PC-3 (cell line): Measurements from ENCODE around the gene ETV6. TPM values are rescaled to one million over a fixed set of nuclear protein-coding genes. Genes with fewer than 3 reads are reported as not detected.

Experiments
- ATAC-seq: fragments of 200-7000 bp; cut with Tn5 transposase; 2 replicates; pipeline ENCODE4 v1.9.1; 2020; ENCODE audit warnings: mild to moderate bottlenecking, moderate library complexity
- BruUV-seq: library from RNA; stranded (reverse); fragments of 400-500 nt; replicated peaks from 2 replicates; lab custom pipeline; 2021; lab: Mats Ljungman, UMichigan
- CTCF ChIA-PET: fragments of 300-600 bp; sonication (Branson Sonifier 250); formaldehyde crosslinking; loops from one replicate; lab custom pipeline; 2022; ENCODE audit warnings: antibody characterized with exemption; lab: Charles Lee
- POLR2A ChIA-PET: fragments of 300-600 bp; sonication (Branson Sonifier 250); formaldehyde crosslinking; loops from one replicate; lab custom pipeline; 2022; ENCODE audit warnings: antibody characterized with exemption; ENCODE audit not compliant: unreplicated experiment; lab: Charles Lee
- DNase-seq: peaks from one replicate; pipeline ENCODE4 v3.0.0-alpha.2; 2015
- H2AFZ ChIP-seq: fragments of 300-600 bp; sonication (generic); 2 replicates; pipeline ENCODE4 v1.6.0; 2016; ENCODE audit warnings: antibody characterized with exemption, low read length
- H3F3A ChIP-seq: fragments of 300-600 bp; sonication (generic); one replicate; pipeline ENCODE4 v1.6.0; 2017; ENCODE audit warnings: antibody characterized with exemption, low read length, control low read depth, mild to moderate bottlenecking; ENCODE audit not compliant: unreplicated experiment
- H3K27ac ChIP-seq: fragments of 300-600 bp; sonication (generic); 2 replicates; pipeline ENCODE4 v1.5.1; 2016; ENCODE audit warnings: mild to moderate bottlenecking, low read length
- H3K27me3 ChIP-seq: fragments of 300-600 bp; sonication (generic); 2 replicates; pipeline ENCODE4 v1.6.1; 2016; ENCODE audit warnings: low read length, mixed read lengths
- H3K36me3 ChIP-seq: fragments of 300-600 bp; sonication (generic); 2 replicates; pipeline ENCODE4 v1.6.1; 2016; ENCODE audit warnings: low read depth, mixed run types, low read length, mixed read lengths
- H3K4me1 ChIP-seq: fragments of 300-600 bp; sonication (generic); 2 replicates; pipeline ENCODE4 v1.5.1; 2016; ENCODE audit warnings: low read length; ENCODE audit not compliant: insufficient read depth
- H3K4me2 ChIP-seq: fragments of 300-600 bp; sonication (generic); 2 replicates; pipeline ENCODE4 v1.6.0; 2016; ENCODE audit warnings: low read length
- H3K4me3 ChIP-seq: fragments of 300-600 bp; sonication (generic); 2 replicates; pipeline ENCODE4 v1.5.1; 2016; ENCODE audit warnings: mild to moderate bottlenecking, low read length, mixed read lengths
- H3K79me2 ChIP-seq: fragments of 300-600 bp; sonication (generic); 2 replicates; pipeline ENCODE4 v1.6.1; 2017; ENCODE audit warnings: low read length, mixed read lengths
- H3K9ac ChIP-seq: fragments of 300-600 bp; sonication (generic); 2 replicates; pipeline ENCODE4 v1.6.0; 2016; ENCODE audit warnings: mild to moderate bottlenecking, low read length
- H3K9me2 ChIP-seq: fragments of 300-600 bp; sonication (generic); replicated peaks from 2 replicates; pipeline ENCODE4 v1.6.1; 2016; ENCODE audit warnings: mixed run types, low read length, mixed read lengths
- H3K9me3 ChIP-seq: fragments of 300-600 bp; sonication (generic); 2 replicates; pipeline ENCODE4 v1.6.1; 2016; ENCODE audit warnings: low read length, mixed read lengths
- H4K20me1 ChIP-seq: fragments of 300-600 bp; sonication (generic); 2 replicates; pipeline ENCODE4 v1.6.1; 2016; ENCODE audit warnings: low read length, mixed read lengths
- EZH2 ChIP-seq: fragments of 300-600 bp; sonication (generic); IDR thresholded peaks from one replicate; pipeline ENCODE4 v1.6.1; 2017; ENCODE audit warnings: antibody characterized with exemption, mild to moderate bottlenecking, low read length; ENCODE audit not compliant: unreplicated experiment
- EZH2phosphoT487 ChIP-seq: fragments of 300-600 bp; sonication (generic); IDR thresholded peaks from 2 replicates; pipeline ENCODE4 v1.6.1; 2018; ENCODE audit warnings: mild to moderate bottlenecking, antibody characterized with exemption, low read length, borderline replicate concordance
- intact Hi-C: fragments of 100-400 bp; cut with micrococcal nuclease; formaldehyde crosslinking; loops from 2 replicates; pipeline ENCODE4 v1.9.0; 2023
- total RNA-seq: library from RNA; depleted of rRNA; stranded (reverse); fragments of >200 nt; gene quantifications from 2 replicates; pipeline ENCODE4 v1.2.3, GENCODE V29; 2014
- TF ChIP-seq, protein P1 (sequence below): fragments of 300-600 bp; sonication (generic); conservative IDR thresholded peaks from 2 replicates; pipeline ENCODE4 v1.5.1; 2017; ENCODE audit warnings: antibody characterized with exemption, low read depth, mild to moderate bottlenecking, low read length

Gene ETV6
- total RNA-seq, 1 experiment from 2014 or later = 5.0 TPM

DNA sequence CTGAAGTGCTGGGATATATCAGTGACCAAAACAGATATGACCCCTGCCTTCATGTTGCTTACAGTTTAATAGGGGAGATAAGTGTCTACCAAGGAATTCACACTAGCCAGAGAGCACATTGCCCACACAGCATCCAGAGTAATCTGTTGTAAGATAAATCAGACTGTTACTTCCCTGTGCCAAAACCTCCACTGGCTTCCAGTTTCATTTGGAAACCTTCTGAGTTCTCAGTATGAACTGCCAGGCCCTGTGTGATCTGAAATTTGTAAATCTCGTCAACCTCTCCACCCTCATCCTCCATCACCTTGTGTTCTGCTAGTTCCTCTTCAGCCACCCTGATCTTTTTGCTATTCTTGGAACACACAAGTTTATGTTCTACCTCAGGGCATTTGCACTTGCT, 154.7 kb downstream of the ETV6 start:
- Histone ChIP-seq H4K20me1 (no peaks in the 10 kb centered on the region), H3K36me3 (no peaks in the 10 kb centered on the region), H3K79me2 (no peaks in the 10 kb centered on the region), H3K4me1 (peaks cover 5% of the 10 kb centered on the region), H3K27ac (no peak overlapping the region), H3K9ac (no peak overlapping the region), H3K27me3 (no peaks in the 10 kb centered on the region), H3K9me2 (no peaks in the 10 kb centered on the region), H3K4me3 (no peak overlapping the region), H3K4me2 (no peak overlapping the region), H2AFZ (no peak overlapping the region), H3F3A (no peaks in the 10 kb centered on the region), H3K9me3 (no peaks in the 10 kb centered on the region)
- intact Hi-C loops = no loop called here
- ChIA-PET POLR2A (no interaction called here), CTCF (no interaction called here)
- TF ChIP-seq EZH2phosphoT487 = no peak
- TF ChIP-seq EZH2 = no peak
- TF ChIP-seq, protein P1, sequence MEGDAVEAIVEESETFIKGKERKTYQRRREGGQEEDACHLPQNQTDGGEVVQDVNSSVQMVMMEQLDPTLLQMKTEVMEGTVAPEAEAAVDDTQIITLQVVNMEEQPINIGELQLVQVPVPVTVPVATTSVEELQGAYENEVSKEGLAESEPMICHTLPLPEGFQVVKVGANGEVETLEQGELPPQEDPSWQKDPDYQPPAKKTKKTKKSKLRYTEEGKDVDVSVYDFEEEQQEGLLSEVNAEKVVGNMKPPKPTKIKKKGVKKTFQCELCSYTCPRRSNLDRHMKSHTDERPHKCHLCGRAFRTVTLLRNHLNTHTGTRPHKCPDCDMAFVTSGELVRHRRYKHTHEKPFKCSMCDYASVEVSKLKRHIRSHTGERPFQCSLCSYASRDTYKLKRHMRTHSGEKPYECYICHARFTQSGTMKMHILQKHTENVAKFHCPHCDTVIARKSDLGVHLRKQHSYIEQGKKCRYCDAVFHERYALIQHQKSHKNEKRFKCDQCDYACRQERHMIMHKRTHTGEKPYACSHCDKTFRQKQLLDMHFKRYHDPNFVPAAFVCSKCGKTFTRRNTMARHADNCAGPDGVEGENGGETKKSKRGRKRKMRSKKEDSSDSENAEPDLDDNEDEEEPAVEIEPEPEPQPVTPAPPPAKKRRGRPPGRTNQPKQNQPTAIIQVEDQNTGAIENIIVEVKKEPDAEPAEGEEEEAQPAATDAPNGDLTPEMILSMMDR = no peak
- DNase-seq (no peak), ATAC-seq (no peak)
- BruUV-seq = no TSS peak

DNA sequence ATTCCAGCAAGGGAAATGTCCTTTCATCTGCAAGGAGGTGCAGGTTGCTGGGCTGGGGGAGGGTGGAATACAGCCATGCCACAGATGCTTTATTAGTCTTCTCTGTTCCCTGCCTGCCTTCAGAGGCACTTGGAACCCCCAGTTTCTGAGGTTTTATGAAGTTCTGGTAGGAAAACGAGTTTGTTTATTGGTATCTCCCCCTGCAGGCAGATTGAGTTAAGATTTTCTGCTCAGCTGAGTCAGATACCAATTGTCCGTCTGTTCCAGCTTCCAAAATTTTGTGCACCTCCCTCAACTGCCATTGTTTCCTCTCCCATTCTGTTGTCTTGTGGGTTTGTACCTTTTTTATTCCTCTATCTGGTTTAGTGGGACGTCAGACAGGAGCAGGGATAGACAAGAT, 155.6 kb downstream of the ETV6 start:
- no peaks in the 10 kb centered on the region for H3K4me1 ChIP-seq
- intact Hi-C loops = no loop called here
- H3K9me2 ChIP-seq = no peaks in the 10 kb centered on the region
- H3K4me2 ChIP-seq = no peak overlapping the region
- no peaks in the 10 kb centered on the region for H3K27me3 ChIP-seq
- no peak overlapping the region for H3K4me3 ChIP-seq
- TF ChIP-seq EZH2 (no peak), EZH2phosphoT487 (no peak)
- TF ChIP-seq, protein P1 = peak; percentile 33; the same call in 1 of the 2 replicates
- H2AFZ ChIP-seq = no peak overlapping the region
- H3K9ac ChIP-seq = no peak overlapping the region
- CTCF ChIA-PET = no interaction called here
- POLR2A ChIA-PET = no interaction called here
- H3K27ac ChIP-seq = peak overlapping the region; percentile 28; the same call in 1 of the 2 replicates
- DNase-seq = no peak
- no TSS peak for BruUV-seq
- no peaks in the 10 kb centered on the region for H3F3A ChIP-seq
- no peaks in the 10 kb centered on the region for H3K9me3 ChIP-seq
- no peaks in the 10 kb centered on the region for H4K20me1 ChIP-seq
- ATAC-seq = no peak
- H3K36me3 ChIP-seq = no peaks in the 10 kb centered on the region
- H3K79me2 ChIP-seq = no peaks in the 10 kb centered on the region

DNA sequence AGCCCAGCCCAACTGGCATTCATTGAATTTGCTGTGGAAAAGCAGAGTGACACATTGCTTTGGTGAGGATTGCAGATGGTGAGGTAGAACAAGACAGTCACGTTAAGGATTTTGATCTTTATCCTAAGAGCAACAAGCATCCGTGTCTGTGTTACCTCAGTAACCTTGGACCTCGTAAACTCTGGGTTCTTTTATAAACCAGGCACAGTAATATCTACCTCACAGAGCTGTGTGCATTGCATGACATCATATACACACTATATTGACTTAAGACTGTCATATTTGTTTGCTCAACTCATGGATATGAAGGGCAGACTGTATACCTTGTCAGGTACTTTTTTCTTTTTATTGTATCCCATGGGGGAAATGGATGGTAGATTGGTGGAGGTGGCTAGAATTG, 156.2 kb downstream of the ETV6 start:
- BruUV-seq = no TSS peak
- Histone ChIP-seq H3K27ac (peak overlapping the region; percentile 28; the same call in 1 of the 2 replicates), H4K20me1 (no peaks in the 10 kb centered on the region), H3K4me3 (no peak overlapping the region), H3K9me3 (no peaks in the 10 kb centered on the region), H3K4me1 (no peaks in the 10 kb centered on the region), H3K36me3 (no peaks in the 10 kb centered on the region), H3K27me3 (no peaks in the 10 kb centered on the region), H2AFZ (no peak overlapping the region), H3K79me2 (no peaks in the 10 kb centered on the region), H3F3A (no peaks in the 10 kb centered on the region), H3K4me2 (no peak overlapping the region), H3K9ac (no peak overlapping the region), H3K9me2 (no peaks in the 10 kb centered on the region)
- TF ChIP-seq, protein P1 = no peak
- no peak for TF ChIP-seq EZH2
- no peak for TF ChIP-seq EZH2phosphoT487
- DNase-seq (peak; percentile 12), ATAC-seq (no peak)
- intact Hi-C loops = no loop called here
- CTCF ChIA-PET = no interaction called here
- POLR2A ChIA-PET = no interaction called here
